Measurements from ENCODE around the gene DIP2C.
"Not testable (repeated sequence)": the region's sequence is repeated elsewhere in the genome, so short reads cannot be mapped to it uniquely, and the experiment has no call there.

The DIP2C gene

GRCh38 chr10:476455-476780 lies 213.1 kb downstream of the DIP2C start:
- no peak for DNase-seq

- DNase-seq, result no peak
Measured at GRCh38 chr10:475709-476454, 213.6 kb downstream of the DIP2C start.

- no peak for DNase-seq
Measured at GRCh38 chr10:474946-475345, 214.5 kb downstream of the DIP2C start.

GRCh38 chr10:474406-474805 lies 215.1 kb downstream of the DIP2C start:
- no peak for DNase-seq

- no peak for DNase-seq
Measured at GRCh38 chr10:472241-472910, 217.1 kb downstream of the DIP2C start.

- DNase-seq, result no peak
Measured at GRCh38 chr10:470339-471003, 219.0 kb downstream of the DIP2C start.

- DNase-seq, result no peak
Measured at GRCh38 chr10:469947-470338, 219.5 kb downstream of the DIP2C start.

- DNase-seq, result no peak
Measured at GRCh38 chr10:459743-460142, 229.7 kb downstream of the DIP2C start.

- DNase-seq, result no peak
Measured at GRCh38 chr10:458421-458851, 231.0 kb downstream of the DIP2C start.

- peak in 1 of 14 donors; percentile 80 for DNase-seq
Measured at GRCh38 chr10:456486-456885, 233.0 kb downstream of the DIP2C start.

GRCh38 chr10:454860-455259 lies 234.6 kb downstream of the DIP2C start:
- peak in 1 of 14 donors; percentile 22 for DNase-seq

- no peak for DNase-seq
Measured at GRCh38 chr10:453647-454046, 235.8 kb downstream of the DIP2C start.

GRCh38 chr10:452512-453426 lies 236.7 kb downstream of the DIP2C start:
- peak in 6 of 14 donors; percentile 15 to 49 (median 29) for DNase-seq

- DNase-seq, result no peak
Measured at GRCh38 chr10:451856-452255, 237.6 kb downstream of the DIP2C start.

GRCh38 chr10:451021-451471 lies 238.4 kb downstream of the DIP2C start:
- DNase-seq, result no peak

GRCh38 chr10:450463-450862 lies 239.0 kb downstream of the DIP2C start:
- no peak for DNase-seq

- DNase-seq, result not testable (repeated sequence)
Measured at GRCh38 chr10:449331-449730, 240.1 kb downstream of the DIP2C start.

- no peak for DNase-seq
Measured at GRCh38 chr10:443459-443858, 246.0 kb downstream of the DIP2C start.

GRCh38 chr10:442209-442608 lies 247.3 kb downstream of the DIP2C start:
- no peak for DNase-seq

GRCh38 chr10:441659-442058 lies 247.8 kb downstream of the DIP2C start:
- no peak for DNase-seq

- no peak for DNase-seq
Measured at GRCh38 chr10:440127-440526, 249.3 kb downstream of the DIP2C start.

GRCh38 chr10:437698-438490 lies 251.6 kb downstream of the DIP2C start:
- no peak for DNase-seq

All from C1 segment of cervical spinal cord (tissue), 14 donors.